ENCODE measurements around the gene MAFG. TPM values are rescaled to one million over a fixed set of nuclear protein-coding genes. Genes with fewer than 3 reads are reported as not detected.
A peak's percentile ranks its signal among the peaks of the same experiment; 100 is the strongest.
"Not testable (repeated sequence)": the region's sequence is repeated elsewhere in the genome, so short reads cannot be mapped to it uniquely, and the experiment has no call there.

Gene MAFG
- total RNA-seq, 1 donor from 2014 or later, result 12.6 TPM

DNA sequence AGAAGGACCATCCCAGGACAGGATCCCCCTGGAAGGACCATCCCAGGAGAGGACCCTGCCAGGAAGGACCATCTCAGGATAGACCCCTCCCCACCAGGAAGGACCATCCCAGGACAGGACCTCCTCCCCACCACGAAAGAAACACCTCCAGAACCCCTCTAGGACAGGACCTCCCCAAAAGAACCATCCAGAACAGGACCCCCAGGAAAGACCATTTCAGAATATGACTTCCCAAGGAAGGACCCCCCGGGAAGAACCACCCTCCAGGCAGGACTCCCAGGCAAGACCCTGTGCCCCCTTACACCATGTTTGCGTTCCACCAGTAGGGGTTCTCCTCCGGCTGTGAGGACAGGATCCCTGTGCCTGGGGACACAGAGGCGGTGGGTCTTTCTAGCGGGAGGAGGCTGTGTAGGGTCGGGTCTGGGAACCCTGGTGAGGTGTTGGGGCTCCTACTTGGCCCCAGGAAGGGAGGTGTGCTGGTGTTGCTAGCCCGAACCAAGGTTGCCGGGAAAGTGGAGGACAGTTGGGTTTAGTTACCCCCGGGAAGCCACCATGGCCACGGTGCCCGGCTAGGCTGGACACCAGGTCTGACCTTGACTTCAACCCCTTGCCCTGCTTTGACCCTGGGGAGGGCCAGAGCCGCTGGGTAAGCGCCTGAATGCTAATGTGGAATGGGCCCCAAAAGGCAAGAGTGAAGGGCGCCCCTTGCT, 31.3 kb upstream of the MAFG start:
- ATAC-seq (peak; percentile 5), DNase-seq (ENCODE audit: low spot score) (no peak)

DNA sequence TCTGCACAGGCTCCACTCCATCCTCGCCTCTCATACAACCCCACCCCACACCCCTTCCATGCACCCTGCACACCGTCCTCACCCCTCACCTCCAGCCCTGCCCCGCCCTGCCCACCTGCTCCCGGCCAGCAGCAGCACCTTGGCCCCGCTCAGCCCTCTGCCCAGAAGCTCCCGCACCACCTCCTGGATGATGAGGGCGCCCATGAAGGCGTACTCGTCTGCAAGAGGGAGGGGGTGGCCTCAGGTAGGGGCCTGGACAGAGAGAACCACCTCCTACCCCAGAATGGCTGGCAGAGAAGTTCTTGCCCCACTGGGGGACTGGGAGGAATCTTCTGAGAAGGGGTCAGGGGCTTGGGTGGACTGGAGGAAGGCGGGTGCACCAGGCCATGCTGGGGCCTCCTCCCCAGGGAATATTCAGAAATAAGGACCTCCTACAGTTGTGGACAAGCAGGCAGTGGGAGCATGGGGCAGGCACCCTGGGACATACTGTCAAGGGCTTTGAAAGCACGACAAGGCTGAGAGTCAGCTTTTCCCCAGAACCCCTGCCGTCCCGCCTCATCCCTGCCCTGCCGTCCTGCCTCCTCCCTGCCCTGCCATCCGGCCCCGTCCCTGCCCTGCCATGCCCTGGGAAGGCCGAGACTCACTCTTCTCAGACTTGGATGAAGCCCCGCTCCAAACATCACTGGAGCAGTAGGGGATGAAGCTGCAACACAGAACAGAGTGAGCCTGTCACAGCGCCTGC, 30.3 kb upstream of the MAFG start:
- ATAC-seq, result no peak
- DNase-seq (ENCODE audit: low spot score), result no peak

DNA sequence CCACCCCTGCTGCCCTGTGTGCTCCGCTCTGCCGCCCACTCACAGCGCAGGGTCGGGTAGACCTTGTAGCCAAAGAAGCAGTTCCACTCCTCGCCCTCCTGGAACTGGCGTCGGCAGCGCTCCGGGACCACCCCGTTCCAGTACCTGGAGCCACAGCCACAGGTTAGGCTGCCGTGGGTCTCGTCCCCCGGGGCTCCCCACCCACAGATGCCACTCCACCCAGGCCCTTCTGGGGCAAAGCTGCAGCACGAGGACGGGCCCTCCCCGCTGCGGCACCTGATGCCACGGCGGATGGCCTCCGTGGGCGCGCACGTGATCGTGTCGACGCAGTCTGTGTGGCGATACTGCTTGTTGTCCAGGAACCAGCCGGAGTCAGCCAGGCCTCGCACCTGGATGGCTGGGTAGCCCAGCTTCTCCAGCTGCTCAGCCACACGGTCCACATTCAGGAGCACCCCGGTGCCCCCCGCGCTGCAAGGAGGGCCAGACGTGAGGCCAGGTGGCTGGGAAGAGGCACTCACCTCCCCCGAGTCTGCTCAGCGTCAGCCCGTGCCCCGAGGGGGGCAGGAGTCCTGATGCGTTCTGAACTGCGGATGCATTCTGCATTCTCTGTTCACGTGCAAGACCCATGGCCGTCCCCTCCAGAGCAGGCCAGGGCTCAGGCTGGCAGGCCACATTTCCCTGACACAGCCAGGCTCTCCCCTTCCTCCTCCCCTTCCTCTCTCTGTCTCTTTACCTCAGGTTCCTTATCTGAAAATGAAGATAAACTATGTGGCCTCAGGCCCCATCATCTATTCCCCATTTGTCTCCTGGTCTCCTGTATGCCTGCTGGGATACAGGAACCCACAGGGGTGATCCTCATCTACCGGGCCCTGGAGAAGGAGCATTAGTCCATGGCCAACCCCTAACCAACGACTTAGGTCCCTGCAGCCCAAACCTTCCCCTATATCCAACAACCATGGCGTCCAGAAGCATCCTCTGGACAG, 29.4 kb upstream of the MAFG start:
- DNase-seq (ENCODE audit: low spot score) (no peak), ATAC-seq (no peak)

DNA sequence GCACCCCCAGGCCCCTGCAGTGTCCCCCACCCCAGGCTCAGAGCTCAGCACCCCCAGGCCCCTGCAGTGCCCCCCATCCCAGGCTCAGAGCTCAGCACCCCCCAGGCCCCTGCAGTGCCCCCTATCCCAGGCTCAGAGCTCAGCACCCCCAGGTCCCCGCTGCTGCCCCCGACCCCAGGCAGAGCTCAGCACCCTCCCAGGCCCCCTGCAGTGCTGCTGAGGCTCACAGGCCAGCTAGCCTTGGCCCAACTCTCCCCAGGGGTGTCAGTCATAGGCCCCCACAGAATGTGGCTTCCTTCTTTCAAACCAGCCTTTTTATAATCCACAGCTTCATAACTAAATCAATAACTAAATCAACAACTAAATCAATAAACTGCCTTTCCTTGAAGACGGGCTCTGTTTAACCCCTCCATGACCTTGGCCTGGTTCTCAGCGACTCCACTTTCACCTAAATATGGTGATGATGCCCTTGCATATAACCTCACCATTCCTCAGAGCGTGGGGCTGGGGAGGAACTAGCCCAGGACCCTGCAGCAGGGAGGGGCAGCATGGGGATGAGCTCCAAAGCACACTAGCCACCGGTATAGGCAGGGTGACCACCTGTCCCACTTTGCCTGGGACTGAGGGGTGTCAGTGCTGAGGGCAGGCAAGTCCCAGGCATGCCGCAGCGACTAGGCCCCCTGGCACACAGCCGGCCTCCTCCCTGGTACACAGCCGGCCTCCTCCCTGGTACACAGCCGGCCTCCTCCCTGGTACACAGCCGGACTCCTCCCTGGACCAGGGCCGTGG, 28.4 kb upstream of the MAFG start:
- DNase-seq (ENCODE audit: low spot score), result no peak
- ATAC-seq, result no peak

DNA sequence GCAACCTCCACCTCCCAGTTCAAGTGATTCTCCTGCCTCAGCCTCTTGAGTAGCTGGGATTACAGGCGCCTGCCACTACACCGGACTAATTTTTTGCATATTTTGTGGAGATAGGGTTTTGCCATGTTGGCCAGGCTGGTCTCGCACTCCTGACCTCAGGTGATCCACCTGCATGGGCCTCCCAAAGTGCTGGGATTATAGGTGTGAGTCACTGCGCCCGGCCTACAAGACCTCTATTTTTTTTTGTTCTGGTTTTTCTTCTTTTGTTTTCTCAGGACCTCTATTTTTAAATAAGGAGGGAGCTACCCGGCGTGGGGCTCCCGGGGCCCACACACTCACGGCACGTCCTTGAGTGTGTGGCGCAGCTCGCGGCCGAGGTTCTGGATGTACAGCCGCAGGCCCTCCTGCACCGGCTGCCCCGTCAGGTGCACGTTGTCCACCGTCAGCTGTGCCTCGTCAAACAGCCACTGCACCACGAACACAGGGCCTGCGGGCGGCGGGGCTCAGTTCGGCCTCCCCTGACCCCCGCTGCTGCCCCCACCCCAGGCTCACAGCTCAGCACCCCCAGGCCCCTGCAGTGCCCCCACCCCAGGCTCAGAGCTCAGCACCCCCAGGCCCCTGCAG, 27.6 kb upstream of the MAFG start:
- DNase-seq (ENCODE audit: low spot score), result no peak
- ATAC-seq, result no peak

DNA sequence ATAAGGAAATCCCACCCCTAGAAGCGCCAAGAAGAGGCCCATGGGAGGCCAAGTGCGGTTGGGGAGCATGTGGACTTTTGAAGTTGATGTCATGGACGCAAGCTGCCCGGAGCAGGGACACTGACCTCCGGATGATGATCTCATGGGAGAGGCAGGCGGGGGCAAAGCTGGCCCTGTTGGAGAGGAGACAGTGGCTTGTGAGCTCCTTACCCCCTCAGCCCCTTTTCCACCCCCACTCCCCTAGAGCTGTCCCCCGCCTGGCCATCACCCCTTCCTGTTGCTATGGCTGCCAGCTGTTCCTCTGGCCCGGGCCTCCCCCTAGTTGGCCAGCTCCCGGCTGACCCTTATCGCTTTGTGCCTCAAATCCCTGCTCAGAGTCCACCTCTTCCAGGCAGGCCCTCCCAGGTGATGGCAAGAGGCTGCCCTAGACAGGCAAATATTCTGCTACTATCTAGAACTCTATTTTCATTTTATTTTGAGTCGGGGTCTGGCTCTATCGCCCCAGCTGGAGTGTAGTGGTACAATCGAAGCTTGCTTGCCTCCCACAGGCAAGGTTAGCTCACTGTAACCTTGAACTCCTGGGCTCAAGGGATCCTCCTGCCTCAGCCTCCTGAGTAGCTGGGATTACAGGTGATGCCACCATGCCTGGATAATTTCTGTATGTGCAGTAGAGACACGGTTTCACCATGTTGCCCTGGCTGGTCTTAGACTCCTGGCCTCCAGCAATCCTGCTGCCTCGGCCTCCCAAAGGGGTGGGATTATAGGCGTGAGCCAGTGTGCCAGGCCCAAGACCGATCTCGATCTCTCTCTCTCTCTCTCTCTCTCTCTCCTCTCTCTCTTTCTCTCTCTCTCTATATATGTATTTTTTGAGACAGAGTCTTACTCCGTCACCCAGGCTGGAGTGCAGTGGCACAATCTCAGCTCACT, 26.9 kb upstream of the MAFG start:
- DNase-seq (ENCODE audit: low spot score), result no peak
- no peak for ATAC-seq

DNA sequence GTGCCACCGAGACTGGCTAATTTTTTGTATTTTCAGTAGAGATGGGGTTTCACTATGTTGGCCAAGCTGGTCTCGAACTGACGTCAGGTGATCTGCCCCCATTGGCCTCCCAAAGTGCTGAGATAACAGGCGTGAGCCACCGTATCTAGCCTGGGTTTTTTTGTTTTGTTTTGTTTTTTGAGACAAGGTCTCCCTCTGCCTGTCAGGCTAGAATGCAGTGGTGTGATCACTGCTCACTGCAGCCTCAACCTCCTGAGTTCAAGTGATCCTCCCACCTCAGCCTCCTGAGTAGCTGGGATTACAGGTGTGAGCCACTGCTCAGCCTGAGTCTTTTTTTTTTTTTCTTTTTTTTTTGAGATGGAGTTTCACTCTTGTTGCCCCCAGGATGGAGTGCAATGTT, 25.9 kb upstream of the MAFG start:
- not testable (repeated sequence) for ATAC-seq

DNA sequence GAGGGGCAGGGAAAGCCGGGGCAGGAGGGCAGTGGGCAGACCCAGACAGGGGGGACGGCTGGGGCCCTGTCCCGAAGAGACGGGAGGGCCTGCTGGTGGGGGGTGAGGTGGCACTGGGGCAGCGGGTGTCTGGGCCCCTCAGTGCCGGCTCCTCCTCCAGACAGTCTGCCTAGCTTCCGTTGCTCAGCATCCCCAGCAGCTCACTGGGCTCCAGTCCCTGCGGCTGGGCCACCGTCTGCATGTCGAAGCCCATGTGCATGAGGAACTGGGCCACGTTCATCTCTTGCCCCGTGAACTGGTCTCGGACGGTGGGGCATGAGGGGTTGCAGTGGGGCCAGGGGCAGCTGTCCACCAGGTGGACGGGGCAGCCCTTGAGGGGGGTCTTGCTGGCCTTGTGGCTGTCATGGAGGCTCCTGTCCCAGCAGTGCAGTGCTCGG, 25.3 kb upstream of the MAFG start:
- ATAC-seq (no peak), DNase-seq (ENCODE audit: low spot score) (no peak)

More for the DNA sequence above, 25.9 kb upstream of the MAFG start:
- not testable (repeated sequence) for DNase-seq (ENCODE audit: low spot score)

DNA sequence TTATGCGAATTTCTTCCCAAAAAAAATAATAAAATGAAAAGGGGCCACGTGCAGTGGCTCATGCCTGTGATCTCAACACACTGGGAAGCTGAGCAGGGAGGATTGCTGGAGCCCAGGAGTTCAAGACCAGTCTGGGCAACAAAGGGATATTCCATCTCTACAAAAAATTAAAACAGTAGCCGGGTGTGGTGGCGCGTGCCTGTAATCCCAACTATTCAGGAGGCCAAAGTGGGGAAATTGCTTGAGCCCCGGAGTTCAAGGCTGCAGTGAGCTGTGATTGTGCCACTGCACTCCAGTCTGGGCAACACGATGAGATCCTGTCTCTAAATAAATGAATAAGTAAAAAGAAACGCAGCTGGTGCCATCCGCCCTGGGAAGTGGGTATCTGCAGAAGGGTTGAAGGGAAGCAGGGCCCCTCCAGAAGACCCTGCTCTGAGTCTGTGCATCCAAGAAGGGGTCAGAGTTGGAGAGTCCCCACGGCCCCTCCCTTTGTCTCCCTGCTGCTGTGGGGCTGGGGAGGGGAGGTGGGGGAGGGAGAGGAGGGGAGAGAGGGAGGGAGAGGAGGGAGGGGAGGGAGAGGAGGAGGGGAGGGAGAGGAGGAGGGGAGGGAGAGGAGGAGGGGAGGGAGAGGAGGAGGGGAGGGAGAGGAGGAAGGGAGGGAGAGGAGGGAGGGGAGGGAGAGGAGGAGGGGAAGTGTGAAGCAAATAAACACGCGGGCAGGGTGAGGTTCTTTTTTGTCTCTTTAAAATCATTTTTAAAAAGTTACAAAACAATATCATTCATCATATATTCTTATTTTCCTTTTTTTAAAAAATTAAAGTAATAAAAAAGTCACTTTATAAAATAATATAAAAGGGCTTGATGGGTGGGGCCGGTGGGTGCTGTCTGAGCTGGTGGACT, 24.5 kb upstream of the MAFG start:
- no peak for DNase-seq (ENCODE audit: low spot score)
- no peak for ATAC-seq

DNA sequence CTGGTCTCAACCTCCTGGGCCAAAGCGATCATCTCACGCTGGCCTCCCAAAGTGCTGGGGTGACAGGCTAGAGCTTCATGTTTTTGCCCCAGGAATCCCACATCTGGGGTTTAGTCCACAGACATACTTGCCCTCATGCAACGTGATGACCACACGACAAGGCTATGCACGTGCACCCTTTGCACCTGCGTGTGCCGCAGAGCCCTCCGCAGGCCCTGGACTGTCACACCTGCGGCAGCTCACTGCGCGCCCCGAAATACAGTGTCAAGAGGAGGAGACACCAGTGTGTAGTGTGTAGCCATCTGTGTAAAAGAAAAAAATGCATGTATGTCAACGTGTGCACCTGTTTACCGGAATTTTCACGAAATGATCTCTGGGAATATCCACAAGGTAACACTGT, 23.0 kb upstream of the MAFG start:
- ATAC-seq, result no peak

DNA sequence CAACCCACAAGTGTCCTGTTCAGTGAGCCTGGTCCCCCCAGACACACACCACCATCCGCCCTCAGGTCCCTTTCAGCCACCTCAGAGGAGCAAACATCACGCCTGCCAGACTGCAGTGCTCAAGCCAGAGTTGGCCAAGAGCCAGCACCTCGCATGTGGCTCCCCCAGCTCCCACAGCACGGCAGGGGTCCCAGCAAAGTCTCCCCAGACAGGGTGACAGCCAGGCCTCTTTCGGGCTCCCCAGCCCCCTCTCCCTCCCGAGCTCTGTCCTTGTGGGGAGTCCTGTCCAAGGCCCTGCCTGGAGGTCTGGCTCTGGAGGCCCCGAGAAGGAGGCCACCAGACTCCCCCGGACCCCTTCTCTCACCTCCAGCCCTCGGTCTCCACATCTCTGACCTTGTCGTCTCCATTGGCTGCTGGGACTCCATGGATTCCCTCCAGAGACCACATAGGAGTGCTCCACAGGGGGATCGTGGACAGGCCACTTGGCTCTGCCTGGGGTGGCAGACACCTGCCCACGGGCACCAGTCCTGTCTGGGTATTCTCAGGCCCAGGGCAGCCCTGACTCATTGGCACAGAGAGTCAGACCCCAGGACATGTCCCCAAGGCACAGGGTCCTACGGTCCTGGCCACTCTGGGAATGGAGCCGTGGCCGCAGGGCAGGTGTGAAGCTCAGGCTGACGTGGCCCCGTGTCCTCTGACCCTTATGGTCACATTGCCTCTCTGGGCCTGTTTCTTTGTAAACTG, 21.3 kb upstream of the MAFG start:
- ATAC-seq, result no peak
- no peak for DNase-seq (ENCODE audit: low spot score)

More for the DNA sequence above, 23.0 kb upstream of the MAFG start:
- DNase-seq (ENCODE audit: low spot score), result no peak

DNA sequence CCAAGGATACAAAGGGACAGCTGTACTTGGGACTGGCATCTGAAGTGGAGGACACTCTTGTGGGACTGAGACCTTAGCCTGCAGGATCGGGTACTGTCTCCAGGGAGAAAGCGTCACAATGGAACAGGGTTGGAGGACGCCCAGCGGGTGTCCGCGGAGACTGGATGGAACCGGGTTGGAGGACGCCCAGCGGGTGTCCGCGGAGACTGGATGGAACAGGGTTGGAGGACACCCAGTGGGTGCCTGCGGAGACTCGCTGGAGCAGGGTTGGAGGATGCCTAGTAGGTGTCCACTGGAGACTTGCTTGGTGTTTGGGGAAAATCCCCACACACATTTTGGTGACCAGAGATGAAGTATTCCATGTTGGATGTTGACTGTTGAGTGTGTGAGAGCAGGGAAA, 19.7 kb upstream of the MAFG start, which contains the start of gene MYADML2:
MYADML2 (minus strand) TSS at position 45 of the 400 bp plus-strand sequence. CDS start 5,492 bp downstream, outside the sequence.
- ATAC-seq, result no peak
- no peak for DNase-seq (ENCODE audit: low spot score)

DNA sequence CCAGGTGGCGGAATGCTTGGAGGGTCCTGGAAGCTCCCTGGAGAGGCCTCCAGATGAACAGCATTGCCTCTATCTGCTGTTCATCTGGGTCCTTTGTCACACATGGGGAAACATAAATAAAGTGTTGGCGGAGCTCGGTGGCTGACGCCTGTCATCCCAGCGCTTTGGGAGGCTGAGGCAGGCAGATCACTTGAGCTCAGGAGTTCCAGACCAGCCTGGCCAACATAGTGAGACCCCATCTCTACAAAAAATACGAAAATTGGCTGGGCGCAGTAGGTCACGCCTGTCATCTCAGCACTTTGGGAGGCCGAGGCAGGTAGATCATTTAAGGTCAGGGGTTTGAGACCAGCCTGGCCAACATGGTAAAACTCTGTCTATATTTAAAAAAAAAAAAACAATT, 17.3 kb upstream of the MAFG start:
- ATAC-seq, result no peak
- DNase-seq (ENCODE audit: low spot score), result no peak

DNA sequence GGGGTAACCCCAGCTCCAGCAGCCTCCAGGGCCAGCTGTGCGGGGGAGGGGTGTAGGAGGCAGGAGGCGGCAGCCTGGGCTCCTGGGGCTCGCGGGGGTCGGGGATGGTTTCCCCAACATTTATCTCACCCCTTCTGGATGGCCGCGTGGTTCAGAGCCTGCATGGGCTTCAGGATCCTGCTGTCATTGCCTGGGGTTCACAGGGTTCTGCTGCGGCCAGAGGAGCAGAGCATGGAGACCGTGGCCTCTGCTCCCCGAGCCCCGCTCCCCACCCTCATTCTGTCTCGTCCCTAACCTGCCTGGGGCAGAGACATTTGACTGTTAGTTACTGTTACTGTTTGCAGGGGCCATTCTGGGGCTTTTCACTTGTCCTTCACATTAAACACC, 14.6 kb upstream of the MAFG start:
- DNase-seq (ENCODE audit: low spot score), result no peak

DNA sequence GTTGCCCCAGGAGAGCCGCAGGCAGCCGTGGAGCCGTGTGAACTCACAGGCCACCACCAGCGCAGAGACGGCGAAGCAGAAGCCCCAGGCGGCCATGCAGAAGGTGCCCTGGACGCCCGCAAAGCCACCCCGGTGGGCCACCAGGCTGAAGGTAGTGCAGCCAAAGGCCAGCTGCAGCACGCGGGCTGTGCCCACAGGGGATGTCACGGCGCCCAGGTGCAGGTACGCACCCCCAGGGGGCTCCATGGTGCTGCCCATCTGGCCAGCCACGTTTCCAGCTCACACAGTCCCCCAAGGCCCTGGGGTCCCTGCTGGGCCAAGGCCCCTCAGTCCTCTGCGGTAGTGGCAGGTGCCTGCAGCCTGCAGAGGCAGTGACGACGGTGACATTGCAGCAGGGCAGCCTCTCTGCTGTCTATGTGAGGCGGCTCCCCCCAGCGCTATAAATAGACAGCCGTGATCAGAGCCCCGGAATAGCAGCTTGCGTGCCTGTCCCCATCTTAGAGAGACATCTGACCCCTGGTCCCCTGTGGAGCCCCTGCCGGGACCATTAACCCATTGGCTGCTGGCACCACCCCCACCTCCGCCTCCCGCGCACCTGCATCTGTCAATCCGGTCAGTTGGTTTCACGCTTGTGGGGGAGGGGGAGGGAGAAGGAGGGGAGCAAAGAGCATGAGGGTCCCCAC, 14.1 kb upstream of the MAFG start:
- ATAC-seq (no peak), DNase-seq (ENCODE audit: low spot score) (no peak)

More for the DNA sequence above, 14.6 kb upstream of the MAFG start:
- no peak for ATAC-seq
